ENCODE results near the gene NT5DC2. TPM values are rescaled to one million over a fixed set of nuclear protein-coding genes. Genes with fewer than 3 reads are reported as not detected.

Gene NT5DC2
- total and polyA plus RNA-seq, 8 donors, result 3.5 to 37.6 (median 9.4) TPM

DNA sequence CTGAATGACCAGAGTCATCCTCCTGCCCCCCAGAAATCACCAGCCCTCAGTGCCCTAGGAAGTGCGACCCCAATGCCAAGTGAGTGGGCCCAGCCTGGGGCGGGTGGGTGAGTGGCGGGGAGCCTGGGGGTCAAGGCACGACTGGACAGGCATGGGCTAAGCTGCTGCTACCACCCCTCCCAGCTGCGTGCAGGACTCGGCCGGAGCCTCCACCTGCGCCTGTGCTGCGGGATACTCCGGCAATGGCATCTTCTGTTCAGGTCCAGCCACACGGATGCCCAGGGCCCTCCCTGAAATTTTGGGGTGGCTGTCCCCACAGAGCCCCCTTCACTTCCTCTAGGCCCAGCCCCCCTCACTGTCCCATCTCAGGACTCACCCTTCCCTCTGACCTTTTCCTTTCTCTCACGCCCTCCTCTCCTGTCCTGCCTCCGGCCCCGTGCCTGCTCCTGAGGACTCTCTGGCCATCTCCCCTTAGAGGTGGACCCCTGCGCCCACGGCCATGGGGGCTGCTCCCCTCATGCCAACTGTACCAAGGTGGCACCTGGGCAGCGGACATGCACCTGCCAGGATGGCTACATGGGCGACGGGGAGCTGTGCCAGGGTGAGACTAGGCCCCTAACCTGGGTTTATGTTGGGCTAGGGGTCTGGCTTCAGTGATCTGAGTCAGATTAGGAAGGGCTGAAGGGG lies 17.0 kb downstream of the NT5DC2 start:
- intact Hi-C loops (cut with DNase I), result no loop called here
- H3K27me3 ChIP-seq, result no peaks in the 10 kb centered on the region
- H3K36me3 ChIP-seq, result no peaks in the 10 kb centered on the region
- FAIRE-seq (no peak), ATAC-seq (no peak), DNase-seq (no peak)
- no peak overlapping the region for H3K27ac ChIP-seq
- H3K4me3 ChIP-seq, result no peak overlapping the region
- 88 to 89% methylated on average over 19 of the region's 19 CpGs for WGBS, 2 donors
- no peaks in the 10 kb centered on the region for H3K4me1 ChIP-seq
- TF ChIP-seq, protein P1, sequence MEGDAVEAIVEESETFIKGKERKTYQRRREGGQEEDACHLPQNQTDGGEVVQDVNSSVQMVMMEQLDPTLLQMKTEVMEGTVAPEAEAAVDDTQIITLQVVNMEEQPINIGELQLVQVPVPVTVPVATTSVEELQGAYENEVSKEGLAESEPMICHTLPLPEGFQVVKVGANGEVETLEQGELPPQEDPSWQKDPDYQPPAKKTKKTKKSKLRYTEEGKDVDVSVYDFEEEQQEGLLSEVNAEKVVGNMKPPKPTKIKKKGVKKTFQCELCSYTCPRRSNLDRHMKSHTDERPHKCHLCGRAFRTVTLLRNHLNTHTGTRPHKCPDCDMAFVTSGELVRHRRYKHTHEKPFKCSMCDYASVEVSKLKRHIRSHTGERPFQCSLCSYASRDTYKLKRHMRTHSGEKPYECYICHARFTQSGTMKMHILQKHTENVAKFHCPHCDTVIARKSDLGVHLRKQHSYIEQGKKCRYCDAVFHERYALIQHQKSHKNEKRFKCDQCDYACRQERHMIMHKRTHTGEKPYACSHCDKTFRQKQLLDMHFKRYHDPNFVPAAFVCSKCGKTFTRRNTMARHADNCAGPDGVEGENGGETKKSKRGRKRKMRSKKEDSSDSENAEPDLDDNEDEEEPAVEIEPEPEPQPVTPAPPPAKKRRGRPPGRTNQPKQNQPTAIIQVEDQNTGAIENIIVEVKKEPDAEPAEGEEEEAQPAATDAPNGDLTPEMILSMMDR (IDR thresholded peaks at IDR 0.05), result no peak
- H3K9me3 ChIP-seq, result no peaks in the 10 kb centered on the region

DNA sequence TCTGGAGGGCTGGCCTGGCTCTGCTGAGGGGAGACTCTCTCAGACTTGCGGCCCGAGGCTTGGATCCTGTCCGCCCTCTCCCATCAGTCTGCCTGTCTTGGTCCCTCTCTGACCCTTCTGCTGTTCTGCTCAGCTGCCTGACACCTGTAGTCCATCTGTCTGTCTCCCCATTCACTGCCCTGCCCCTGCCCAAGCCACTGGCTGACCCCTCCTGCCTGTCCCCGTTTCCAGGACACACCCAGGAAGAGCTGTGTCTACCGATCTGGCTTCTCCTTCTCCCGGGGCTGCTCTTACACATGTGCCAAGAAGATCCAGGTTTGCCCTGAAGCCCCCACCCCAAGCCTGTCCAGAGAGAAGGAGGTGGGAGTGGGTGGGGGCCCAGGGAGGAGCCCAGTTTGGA lies 18.5 kb downstream of the NT5DC2 start:
- TF ChIP-seq, protein P1 (IDR thresholded peaks at IDR 0.05), result no peak
- ATAC-seq (no peak), FAIRE-seq (no peak)

DNA sequence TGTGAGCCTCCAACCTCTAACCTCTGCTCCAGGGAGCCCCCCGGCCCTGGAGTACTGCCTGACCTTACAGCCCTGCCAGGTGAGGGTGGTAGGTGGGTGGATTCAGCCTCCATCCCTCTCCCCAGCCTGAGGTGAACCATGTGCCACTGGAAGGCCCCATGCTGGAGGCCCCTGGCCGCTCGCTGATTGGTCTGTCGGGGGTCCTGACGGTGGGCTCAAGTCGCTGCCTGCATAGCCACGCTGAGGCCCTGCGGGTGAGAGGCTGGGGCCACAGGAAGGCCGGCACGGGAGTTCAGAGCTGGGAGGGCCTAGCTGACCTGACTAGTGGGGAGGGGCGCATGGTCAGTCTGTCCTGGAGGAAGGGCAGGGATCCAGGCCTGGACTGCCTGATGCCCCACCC lies 19.1 kb downstream of the NT5DC2 start:
- Histone ChIP-seq H3K4me3 (no peak overlapping the region), H3K27ac (no peak overlapping the region), H3K27me3 (no peaks in the 10 kb centered on the region), H3K4me1 (no peaks in the 10 kb centered on the region), H3K9me3 (no peaks in the 10 kb centered on the region), H3K36me3 (no peaks in the 10 kb centered on the region)
- no peak for ATAC-seq
- TF ChIP-seq, protein P1 (IDR thresholded peaks at IDR 0.05), result no peak
- WGBS, 2 donors, result 84 to 93% methylated on average over 11 of the region's 11 CpGs
- no peak for DNase-seq
- no peak for FAIRE-seq
- intact Hi-C loops (cut with DNase I), result no loop called here

More for the DNA sequence above, 18.5 kb downstream of the NT5DC2 start:
- intact Hi-C loops (cut with DNase I), result no loop called here
- no peak overlapping the region for H3K27ac ChIP-seq
- no peak for DNase-seq
- no peaks in the 10 kb centered on the region for H3K36me3 ChIP-seq
- no peak overlapping the region for H3K4me3 ChIP-seq
- H3K9me3 ChIP-seq, result no peaks in the 10 kb centered on the region
- H3K27me3 ChIP-seq, result no peaks in the 10 kb centered on the region
- H3K4me1 ChIP-seq, result no peaks in the 10 kb centered on the region
- 70 to 72% methylated on average over 6 of the region's 6 CpGs for WGBS, 2 donors

DNA sequence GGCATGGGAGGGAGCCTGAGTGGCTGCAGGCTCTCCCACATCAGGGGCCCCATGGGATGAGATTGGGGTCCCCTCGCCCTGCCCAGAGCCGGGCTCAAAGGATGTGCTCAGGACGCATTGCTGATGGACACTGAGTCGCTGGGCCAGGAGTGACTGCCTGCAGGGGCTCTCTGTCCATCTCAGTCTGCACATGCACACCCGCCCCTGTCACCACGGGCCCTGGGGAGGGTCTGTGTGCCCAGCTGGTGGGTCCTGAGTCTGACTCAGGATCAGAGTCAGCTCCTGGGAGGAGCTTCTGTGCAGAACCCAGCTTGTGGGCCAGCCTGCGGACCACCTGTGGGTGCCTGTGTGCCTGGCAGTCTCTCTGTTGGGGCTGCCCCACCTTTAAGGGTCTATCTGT lies 20.4 kb downstream of the NT5DC2 start:
- no peak overlapping the region for H3K4me3 ChIP-seq
- no peaks in the 10 kb centered on the region for H3K36me3 ChIP-seq
- ATAC-seq (no peak), DNase-seq (no peak), FAIRE-seq (no peak)
- TF ChIP-seq, protein P1 (IDR thresholded peaks at IDR 0.05), result no peak
- no peaks in the 10 kb centered on the region for H3K27me3 ChIP-seq
- WGBS, 2 donors, result 92 to 93% methylated on average over 7 of the region's 7 CpGs
- H3K27ac ChIP-seq, result no peak overlapping the region
- H3K9me3 ChIP-seq, result no peaks in the 10 kb centered on the region
- intact Hi-C loops (cut with DNase I), result no loop called here
- no peaks in the 10 kb centered on the region for H3K4me1 ChIP-seq

DNA sequence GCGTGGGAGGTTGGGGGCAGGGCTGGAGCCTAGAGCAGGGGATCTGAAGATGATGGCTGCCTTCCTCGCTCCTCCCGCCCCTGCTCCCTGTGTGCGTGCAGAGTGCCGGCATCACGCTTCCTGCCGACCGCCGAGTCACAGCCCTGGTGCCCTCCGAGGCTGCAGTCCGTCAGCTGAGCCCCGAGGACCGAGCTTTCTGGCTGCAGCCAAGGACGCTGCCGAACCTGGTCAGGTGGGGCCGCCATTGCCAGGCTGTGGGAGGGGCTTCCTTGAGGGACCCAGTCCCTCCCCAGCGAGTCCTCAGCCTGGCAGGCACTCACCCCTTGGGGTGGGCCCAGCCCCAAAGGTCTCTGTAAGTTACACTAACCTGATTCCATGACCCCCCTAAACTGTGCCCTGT lies 20.9 kb downstream of the NT5DC2 start:
- H3K4me1 ChIP-seq, result no peaks in the 10 kb centered on the region
- no peaks in the 10 kb centered on the region for H3K9me3 ChIP-seq
- 76 to 77% methylated on average over 17 of the region's 17 CpGs for WGBS, 2 donors
- no peaks in the 10 kb centered on the region for H3K27me3 ChIP-seq
- ATAC-seq, result no peak
- DNase-seq, result no peak
- TF ChIP-seq, protein P1 (IDR thresholded peaks at IDR 0.05), result no peak
- no peak overlapping the region for H3K27ac ChIP-seq
- FAIRE-seq, result no peak
- H3K4me3 ChIP-seq, result no peak overlapping the region
- no peaks in the 10 kb centered on the region for H3K36me3 ChIP-seq
- intact Hi-C loops (cut with DNase I), result no loop called here
